Upper lobe of left lung (tissue), 6 donors: ENCODE measurements around the gene MCAT. TPM values are rescaled to one million over a fixed set of nuclear protein-coding genes. Genes with fewer than 3 reads are reported as not detected.
A peak's percentile ranks its signal among the peaks of the same experiment; 100 is the strongest.

Source experiments
- ATAC-seq, 2 donors: fragments of 200-7000 bp; cut with Tn5 transposase; one replicate each; pipeline ENCODE4 v1.9.1; 2022; ENCODE audit warnings: mild to moderate bottlenecking in 2 of 2, moderate library complexity in 2 of 2; ENCODE audit not compliant: low FRiP score in 2 of 2
- DNase-seq, 2 donors: peaks; one replicate each; pipeline ENCODE4 v3.0.0-alpha.2; 2019 to 2020
- H3K27ac ChIP-seq, 4 donors: fragments of 200-600 bp; sonication (generic); one replicate each; pipeline ENCODE4 v1.5.1; 2016 to 2019
- H3K27me3 ChIP-seq, 4 donors: fragments of 200-600 bp; sonication (generic); one replicate each; pipeline ENCODE4 v1.5.1; 2017 to 2019
- H3K36me3 ChIP-seq, 4 donors: fragments of 200-600 bp; sonication (generic); one replicate each; pipeline ENCODE4 v1.5.1; 2016 to 2019
- H3K4me1 ChIP-seq, 4 donors: fragments of 200-600 bp; sonication (generic); one replicate each; pipeline ENCODE4 v1.5.1; 2018 to 2019
- H3K4me3 ChIP-seq, 4 donors: fragments of 200-600 bp; sonication (generic); one replicate each; pipeline ENCODE4 v1.5.1; 2017 to 2019; ENCODE audit warnings: mild to moderate bottlenecking in 2 of 4, moderate library complexity in 1 of 4
- H3K9me3 ChIP-seq, 4 donors: fragments of 200-600 bp; sonication (generic); one replicate each; pipeline ENCODE4 v1.5.1; 2018 to 2019
- EP300 ChIP-seq, 4 donors: sonication (generic); formaldehyde crosslinking; IDR thresholded peaks; one replicate each; pipeline ENCODE4 v1.5.1; 2017; ENCODE audit warnings: antibody characterized with exemption in 4 of 4, control low read depth in 2 of 4
- POLR2A ChIP-seq, 4 donors: fragments of 450-650 bp; IDR thresholded peaks; one replicate each; pipeline ENCODE4 v1.5.1; 2016 to 2017; ENCODE audit warnings: antibody characterized with exemption in 4 of 4, mild to moderate bottlenecking in 2 of 4
- POLR2AphosphoS5 ChIP-seq, 2 donors: sonication (generic); formaldehyde crosslinking; IDR thresholded peaks; one replicate each; pipeline ENCODE4 v1.5.1; 2017; ENCODE audit warnings: antibody characterized with exemption in 2 of 2
- WGBS, 2 donors: methylation state at CpG; one replicate each; pipeline ENCODE4 v1.1.5; 2017 to 2018; 5-methylcytosine and 5-hydroxymethylcytosine counted together
- total RNA-seq, 6 donors: library from RNA; depleted of rRNA in 4 of 6; stranded (reverse); fragments of >200 nt in 4 of 6; gene quantifications; one replicate each; pipeline versions ENCODE4 v1.1.0 to v1.2.1, GENCODE V29; 2016 to 2021
- TF ChIP-seq, protein P1 (sequence below), 6 experiments: fragments of 450-650 bp in 4 of 6; fragments of 200-600 bp in 2 of 6; sonication (generic) in 2 of 6; IDR thresholded peaks; one replicate each; pipeline ENCODE4 v1.5.1; 2016 to 2019; ENCODE audit warnings: antibody characterized with exemption in 6 of 6
- donor health status: DM: no; HTN: no; CAD: no; lungs with moderate emphysema.
- donor health status: DM: no; HTN: yes; CAD: no; lungs with severe emphysema.

Gene MCAT
- total RNA-seq, 6 donors from 2014 or later, result 15.6 to 34.4 (median 18.5) TPM

DNA sequence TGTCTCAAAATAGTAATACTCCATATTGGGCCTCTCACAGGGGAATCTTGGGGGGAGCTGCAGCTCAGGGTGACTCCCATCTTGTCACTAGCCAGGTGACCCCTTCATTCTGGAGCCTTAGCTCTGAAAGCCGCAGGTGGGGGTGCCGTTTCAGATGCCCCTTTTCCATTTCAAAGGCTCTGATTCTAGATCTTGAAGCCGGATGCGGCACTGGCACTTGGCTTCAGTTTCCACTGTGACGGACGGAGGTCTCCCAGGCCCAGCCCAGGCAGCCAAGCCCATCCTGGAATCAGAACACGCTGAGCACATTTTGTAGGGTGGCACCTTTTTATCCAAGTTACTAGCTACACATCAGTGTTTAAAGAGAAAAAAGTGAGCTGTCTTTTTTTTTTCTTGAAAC, 26.3 kb downstream of the MCAT start:
- Histone ChIP-seq H3K36me3 (no peaks in the 10 kb centered on the region), H3K9me3 (no peaks in the 10 kb centered on the region), H3K27me3 (no peaks in the 10 kb centered on the region), H3K27ac (no peak overlapping the region), H3K4me1 (peaks cover 0 to 14% (median 7%) of the 10 kb centered on the region in 4 donors), H3K4me3 (no peak overlapping the region)
- TF ChIP-seq, protein P1, sequence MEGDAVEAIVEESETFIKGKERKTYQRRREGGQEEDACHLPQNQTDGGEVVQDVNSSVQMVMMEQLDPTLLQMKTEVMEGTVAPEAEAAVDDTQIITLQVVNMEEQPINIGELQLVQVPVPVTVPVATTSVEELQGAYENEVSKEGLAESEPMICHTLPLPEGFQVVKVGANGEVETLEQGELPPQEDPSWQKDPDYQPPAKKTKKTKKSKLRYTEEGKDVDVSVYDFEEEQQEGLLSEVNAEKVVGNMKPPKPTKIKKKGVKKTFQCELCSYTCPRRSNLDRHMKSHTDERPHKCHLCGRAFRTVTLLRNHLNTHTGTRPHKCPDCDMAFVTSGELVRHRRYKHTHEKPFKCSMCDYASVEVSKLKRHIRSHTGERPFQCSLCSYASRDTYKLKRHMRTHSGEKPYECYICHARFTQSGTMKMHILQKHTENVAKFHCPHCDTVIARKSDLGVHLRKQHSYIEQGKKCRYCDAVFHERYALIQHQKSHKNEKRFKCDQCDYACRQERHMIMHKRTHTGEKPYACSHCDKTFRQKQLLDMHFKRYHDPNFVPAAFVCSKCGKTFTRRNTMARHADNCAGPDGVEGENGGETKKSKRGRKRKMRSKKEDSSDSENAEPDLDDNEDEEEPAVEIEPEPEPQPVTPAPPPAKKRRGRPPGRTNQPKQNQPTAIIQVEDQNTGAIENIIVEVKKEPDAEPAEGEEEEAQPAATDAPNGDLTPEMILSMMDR (IDR thresholded peaks at IDR 0.05), result no peak
- TF ChIP-seq POLR2AphosphoS5 (IDR thresholded peaks at IDR 0.05) (no peak), EP300 (IDR thresholded peaks at IDR 0.05) (no peak), POLR2A (IDR thresholded peaks at IDR 0.05) (no peak)
- DNase-seq, result no peak
- no peak for ATAC-seq
- 92 to 97% methylated on average over 7 of the region's 7 CpGs for WGBS, 2 donors

DNA sequence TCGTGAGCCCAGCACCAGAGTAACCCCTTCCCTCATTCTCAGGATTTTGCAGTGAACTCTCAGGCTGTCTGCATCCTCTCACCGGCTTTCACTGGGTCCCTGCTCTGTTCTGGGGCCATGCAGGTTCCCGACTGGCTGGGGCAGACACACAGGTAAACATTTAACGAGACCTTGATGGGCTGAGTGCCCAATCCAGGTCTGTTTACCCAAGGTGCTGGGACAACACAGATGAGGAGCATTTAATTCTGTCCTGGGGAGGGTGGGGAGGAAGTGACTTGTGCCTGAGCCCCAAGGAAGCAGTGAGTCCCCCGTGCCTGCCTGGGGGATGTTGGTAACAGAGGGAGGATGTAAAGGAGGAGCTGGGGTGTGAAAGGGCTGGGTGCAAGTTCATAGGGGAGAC, 28.2 kb downstream of the MCAT start:
- no peak for ATAC-seq
- no peak overlapping the region for H3K4me3 ChIP-seq
- peak in 1 of 2 donors; percentile 45 for DNase-seq
- H3K36me3 ChIP-seq, result no peaks in the 10 kb centered on the region
- no peak overlapping the region for H3K27ac ChIP-seq
- no peak for TF ChIP-seq POLR2AphosphoS5 (IDR thresholded peaks at IDR 0.05)
- no peak for TF ChIP-seq POLR2A (IDR thresholded peaks at IDR 0.05)
- TF ChIP-seq EP300 (IDR thresholded peaks at IDR 0.05), result no peak
- TF ChIP-seq, protein P1 (IDR thresholded peaks at IDR 0.05), result no peak
- H3K27me3 ChIP-seq, result no peaks in the 10 kb centered on the region
- 47 to 65% methylated on average over 5 of the region's 5 CpGs for WGBS, 2 donors
- H3K9me3 ChIP-seq, result no peaks in the 10 kb centered on the region
- peaks cover 14 to 34% (median 26%) of the 10 kb centered on the region in 4 donors for H3K4me1 ChIP-seq

DNA sequence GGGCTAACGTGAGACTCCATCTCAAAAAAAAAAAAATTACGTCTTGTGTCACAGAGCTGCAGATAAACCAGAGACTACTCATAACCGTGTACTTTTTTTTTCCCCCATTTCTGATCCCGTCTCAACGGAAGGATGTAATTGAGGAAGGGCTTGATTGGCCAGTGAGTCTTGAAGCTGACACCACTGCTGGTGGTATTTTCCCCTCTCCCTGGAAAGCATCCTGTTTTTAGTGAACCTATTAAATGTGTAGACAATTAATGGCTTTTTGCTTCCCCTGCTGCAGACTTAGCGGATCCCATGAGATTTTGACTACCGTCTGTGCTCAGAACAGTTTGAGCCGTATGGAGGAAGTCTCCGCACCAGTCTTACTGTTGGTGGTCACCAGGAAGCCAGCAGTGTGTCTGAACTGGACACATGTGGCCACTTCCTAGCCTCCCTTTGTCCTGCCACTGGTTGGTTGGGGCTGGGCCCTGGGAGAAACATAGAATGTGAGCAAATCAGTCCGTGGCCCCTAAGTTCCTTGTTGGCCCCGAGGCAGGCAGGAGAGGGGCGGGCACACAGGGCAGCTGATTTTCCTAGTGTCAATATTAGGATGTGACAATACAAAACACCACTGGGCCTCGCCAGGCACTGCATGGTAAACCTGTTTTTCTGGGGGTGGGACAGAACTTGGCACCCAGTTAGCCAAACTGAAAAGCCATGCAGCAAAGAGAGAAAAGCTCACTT, 29.5 kb downstream of the MCAT start:
- Histone ChIP-seq H3K36me3 (no peaks in the 10 kb centered on the region), H3K27me3 (no peaks in the 10 kb centered on the region), H3K27ac (no peak overlapping the region), H3K4me3 (no peak overlapping the region), H3K4me1 (peaks cover 14 to 37% (median 26%) of the 10 kb centered on the region in 4 donors), H3K9me3 (no peaks in the 10 kb centered on the region)
- TF ChIP-seq, protein P1 (IDR thresholded peaks at IDR 0.05), result no peak
- no peak for TF ChIP-seq POLR2AphosphoS5 (IDR thresholded peaks at IDR 0.05)
- TF ChIP-seq POLR2A (IDR thresholded peaks at IDR 0.05), result no peak
- no peak for TF ChIP-seq EP300 (IDR thresholded peaks at IDR 0.05)
- ATAC-seq, result no peak
- DNase-seq, result no peak
- 46 to 54% methylated on average over 13 of the region's 13 CpGs for WGBS, 2 donors

DNA sequence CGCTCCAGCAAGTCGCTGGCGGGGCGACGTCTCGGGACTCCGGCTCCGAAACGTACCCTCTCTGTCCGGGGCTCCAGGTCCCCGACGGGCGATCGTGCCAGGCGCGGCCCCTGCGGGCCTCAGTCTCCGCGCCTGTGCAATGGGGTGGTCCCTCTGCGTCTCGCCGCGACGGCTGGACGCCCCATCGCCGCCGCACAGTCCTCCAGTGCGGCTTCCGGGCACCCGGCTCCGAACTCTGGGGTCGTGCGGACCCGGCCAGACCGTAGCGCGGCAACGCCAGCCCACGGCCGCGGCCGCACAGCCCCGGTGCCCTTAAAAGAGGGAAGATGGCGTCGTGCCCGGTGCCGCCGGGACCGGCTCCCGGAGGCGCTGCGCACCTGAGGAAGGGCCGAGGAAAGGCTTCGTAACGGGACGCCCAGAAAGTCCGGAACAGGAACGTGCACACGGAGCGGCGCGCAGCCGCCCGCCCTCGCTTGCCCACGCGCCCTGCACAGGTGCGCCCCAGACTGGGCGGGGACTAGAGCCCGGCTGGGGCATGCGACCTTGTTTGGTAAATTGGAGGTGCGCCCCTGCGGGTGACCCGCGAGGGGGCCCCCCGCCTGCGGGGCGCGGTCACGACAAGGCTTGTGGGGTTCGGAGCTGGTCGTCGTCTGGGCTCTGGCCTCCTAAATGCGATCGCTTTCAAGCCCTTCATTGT, 32.1 kb downstream of the MCAT start:
- 6 to 14% methylated on average over 18 to 32 of the region's 86 CpGs for WGBS, 2 donors
- Histone ChIP-seq H3K4me1 (peaks cover 14 to 31% (median 24%) of the 10 kb centered on the region in 4 donors), H3K27ac (peak overlapping the region in 2 of 4 donors; percentile 30 to 79), H3K9me3 (no peaks in the 10 kb centered on the region), H3K36me3 (no peaks in the 10 kb centered on the region), H3K27me3 (no peaks in the 10 kb centered on the region), H3K4me3 (peak overlapping the region; percentile 27 to 79 (median 66))
- ATAC-seq, result peak; percentile 50 to 81
- peak; percentile 64 to 91 for DNase-seq
- TF ChIP-seq POLR2A (IDR thresholded peaks at IDR 0.05) (peak in 1 of 4 donors; percentile 22), EP300 (IDR thresholded peaks at IDR 0.05) (no peak), POLR2AphosphoS5 (IDR thresholded peaks at IDR 0.05) (no peak)
- TF ChIP-seq, protein P1 (IDR thresholded peaks at IDR 0.05), result peak in 1 of 6 experiments; percentile 3
